K562 (cell line): ENCODE measurements around the gene CDC27. TPM values are rescaled to one million over a fixed set of nuclear protein-coding genes. Genes with fewer than 3 reads are reported as not detected.

Experiments used
- CHD2 ChIP-seq: IDR thresholded peaks from 2 replicates; pipeline ENCODE4 v1.6.1; 2011; ENCODE audit warnings: low read depth, low read length
- CREBBP ChIP-seq: IDR thresholded peaks from one replicate; pipeline ENCODE4 v1.6.1; 2012; ENCODE audit warnings: low read depth, mild to moderate bottlenecking, control low read depth, inconsistent platforms, low read length
- DNMT1 ChIP-seq: fragments of 450-650 bp; IDR thresholded peaks from 2 replicates; pipeline ENCODE4 v1.6.1; 2016; ENCODE audit warnings: antibody characterized with exemption, mild to moderate bottlenecking
- GATA2 ChIP-seq: sonication (generic); formaldehyde crosslinking; IDR thresholded peaks from 2 replicates; pipeline ENCODE4 v1.4.0; 2020; ENCODE audit warnings: mild to moderate bottlenecking, missing genetic modification reagents
- GTF2F1 ChIP-seq: IDR thresholded peaks from 2 replicates; pipeline ENCODE4 v1.6.1; 2011; ENCODE audit warnings: low read depth, low read length, improper control_type of control experiment
- HNRNPLL ChIP-seq: fragments of 200-400 bp; formaldehyde crosslinking; IDR thresholded peaks from 2 replicates; pipeline ENCODE4 v1.6.1; 2017; ENCODE audit warnings: low read length, low read depth, mild to moderate bottlenecking; ENCODE audit not compliant: poor library complexity, severe bottlenecking
- KDM5B ChIP-seq: fragments of 200-600 bp; sonication (generic); IDR thresholded peaks from 2 replicates; pipeline ENCODE4 v1.6.1; 2012; ENCODE audit warnings: low read depth, mild to moderate bottlenecking, moderate library complexity, low read length, control low read depth, inconsistent platforms; ENCODE audit not compliant: insufficient replicate concordance
- L3MBTL2 ChIP-seq: fragments of 450-650 bp; IDR thresholded peaks from 2 replicates; pipeline ENCODE4 v1.6.1; 2016; ENCODE audit warnings: mild to moderate bottlenecking, moderate library complexity
- MIER1 ChIP-seq: fragments of 450-650 bp; IDR thresholded peaks from 2 replicates; pipeline ENCODE4 v1.6.1; 2016; ENCODE audit warnings: antibody characterized with exemption, mild to moderate bottlenecking, low read depth
- NCOA6 ChIP-seq: fragments of 450-650 bp; IDR thresholded peaks from 2 replicates; pipeline ENCODE4 v1.6.1; 2017; ENCODE audit warnings: mild to moderate bottlenecking
- PHTF2 ChIP-seq: fragments of 250-450 bp; sonication (Bioruptor Pico); IDR thresholded peaks from 2 replicates; pipeline ENCODE4 v1.5.0; 2021; ENCODE audit warnings: mild to moderate bottlenecking
- PRDM10 ChIP-seq: fragments of 450-650 bp; IDR thresholded peaks from 2 replicates; pipeline ENCODE4 v1.6.1; 2018; ENCODE audit not compliant: partially characterized antibody
- TAF7 ChIP-seq: fragments of 450-650 bp; IDR thresholded peaks from 2 replicates; pipeline ENCODE4 v1.6.1; 2016; ENCODE audit warnings: missing genetic modification characterization, missing compliant biosample characterization
- TAL1 ChIP-seq: fragments of 450-650 bp; IDR thresholded peaks from 2 replicates; pipeline ENCODE4 v1.6.1; 2016; ENCODE audit warnings: mild to moderate bottlenecking
- TCFL5 ChIP-seq: fragments of 250-450 bp; sonication (Bioruptor Pico); conservative IDR thresholded peaks from 2 replicates; pipeline ENCODE4 v1.6.1; 2021; ENCODE audit warnings: mild to moderate bottlenecking, moderate library complexity, matching md5 sums
- TEAD2 ChIP-seq: fragments of 450-650 bp; IDR thresholded peaks from 2 replicates; pipeline ENCODE4 v1.6.1; 2016; ENCODE audit warnings: missing genetic modification characterization, control low read depth, missing compliant biosample characterization
- TFAP4 ChIP-seq: sonication (generic); formaldehyde crosslinking; IDR thresholded peaks from 2 replicates; pipeline ENCODE4 v1.8.0; 2022; ENCODE audit warnings: missing genetic modification reagents, mild to moderate bottlenecking, moderate library complexity, borderline replicate concordance
- U2AF2 ChIP-seq: fragments of 200-400 bp; formaldehyde crosslinking; optimal IDR thresholded peaks from 2 replicates; pipeline ENCODE3; 2017; ENCODE audit warnings: low read depth, mild to moderate bottlenecking, low read length
- ZBTB9 ChIP-seq: fragments of 450-650 bp; formaldehyde crosslinking; IDR thresholded peaks from 2 replicates; pipeline ENCODE4 v1.4.0; 2020; ENCODE audit warnings: mild to moderate bottlenecking, moderate library complexity
- ZHX1 ChIP-seq: fragments of 150-350 bp; conservative IDR thresholded peaks from 2 replicates; pipeline ENCODE4 v1.6.1; 2014; ENCODE audit warnings: low read length
- ZNF76 ChIP-seq: fragments of 250-450 bp; sonication (Bioruptor Pico); IDR thresholded peaks from 2 replicates; pipeline ENCODE4 v1.4.0; 2020; ENCODE audit warnings: mild to moderate bottlenecking, moderate library complexity, borderline replicate concordance
- polyA plus RNA-seq, 8 experiments: library from polyadenylated mRNA; depleted of rRNA in 4 of 8; stranded (reverse) in 5 of 8; unstranded in 3 of 8; fragments of >200 nt; fragmentation: Nextera tagmentation in 2 of 8; fragmentation: Illumina TruSeq in 1 of 8; extraction: Ambion mirVana in 2 of 8; extraction: Trizol in 1 of 8; gene quantifications; 2 replicates each; pipeline versions ENCODE4 v1.2.1 to v1.2.3, GENCODE V29; 2011 to 2014; ENCODE audit warnings: inconsistent platforms in 1 of 8, missing spikeins in 1 of 8
- total RNA-seq, 7 experiments: library from RNA; depleted of rRNA in 6 of 7; stranded (reverse); fragments of >200 nt in 6 of 7; fragmentation: Illumina TruSeq in 2 of 7; extraction: Trizol in 2 of 7; gene quantifications; 2 replicates each; pipeline versions ENCODE4 v1.2.1 to v1.2.3, GENCODE V29; 2011 to 2021; ENCODE audit warnings: low replicate concordance in 1 of 7

The CDC27 gene
- total and polyA plus RNA-seq, 9 of the 15 experiments (the other 6 are each of a cell fraction or from before 2014, with no cell fraction given) = 28.6 to 155 (median 94.1) TPM

- TF ChIP-seq ZBTB9 (CRISPR knock-in tag) (no peak), MIER1 (no peak), NCOA6 (no peak), TAL1 (peak; percentile 31; the same call in 1 of the 2 replicates), TFAP4 (CRISPR knock-in tag) (peak; percentile 82), CHD2 (no peak), TEAD2 (tag) (no peak), HNRNPLL (no peak), PHTF2 (no peak), GTF2F1 (no peak), KDM5B (peak; percentile 55), TAF7 (tag) (no peak), U2AF2 (no peak), L3MBTL2 (no peak), TCFL5 (CRISPR knock-in tag) (no peak), CREBBP (no peak), GATA2 (CRISPR knock-in tag) (peak; percentile 29; the same call in 1 of the 2 replicates), DNMT1 (no peak), ZHX1 (no peak), PRDM10 (peak; percentile 55), ZNF76 (no peak)
Measured at GRCh38 chr17:47208744-47209488, 19.8 kb upstream of the CDC27 start, which contains the start of gene MYL4 (continued).
